ENCODE data around the gene RAN. TPM values are rescaled to one million over a fixed set of nuclear protein-coding genes. Genes with fewer than 3 reads are reported as not detected.

RAN gene
- total and polyA plus RNA-seq, 9 of the 15 experiments (the other 6 are each of a cell fraction or from before 2014, with no cell fraction given), result 1,687 to 3,820 (median 2,300) TPM

- TF ChIP-seq, protein P1, sequence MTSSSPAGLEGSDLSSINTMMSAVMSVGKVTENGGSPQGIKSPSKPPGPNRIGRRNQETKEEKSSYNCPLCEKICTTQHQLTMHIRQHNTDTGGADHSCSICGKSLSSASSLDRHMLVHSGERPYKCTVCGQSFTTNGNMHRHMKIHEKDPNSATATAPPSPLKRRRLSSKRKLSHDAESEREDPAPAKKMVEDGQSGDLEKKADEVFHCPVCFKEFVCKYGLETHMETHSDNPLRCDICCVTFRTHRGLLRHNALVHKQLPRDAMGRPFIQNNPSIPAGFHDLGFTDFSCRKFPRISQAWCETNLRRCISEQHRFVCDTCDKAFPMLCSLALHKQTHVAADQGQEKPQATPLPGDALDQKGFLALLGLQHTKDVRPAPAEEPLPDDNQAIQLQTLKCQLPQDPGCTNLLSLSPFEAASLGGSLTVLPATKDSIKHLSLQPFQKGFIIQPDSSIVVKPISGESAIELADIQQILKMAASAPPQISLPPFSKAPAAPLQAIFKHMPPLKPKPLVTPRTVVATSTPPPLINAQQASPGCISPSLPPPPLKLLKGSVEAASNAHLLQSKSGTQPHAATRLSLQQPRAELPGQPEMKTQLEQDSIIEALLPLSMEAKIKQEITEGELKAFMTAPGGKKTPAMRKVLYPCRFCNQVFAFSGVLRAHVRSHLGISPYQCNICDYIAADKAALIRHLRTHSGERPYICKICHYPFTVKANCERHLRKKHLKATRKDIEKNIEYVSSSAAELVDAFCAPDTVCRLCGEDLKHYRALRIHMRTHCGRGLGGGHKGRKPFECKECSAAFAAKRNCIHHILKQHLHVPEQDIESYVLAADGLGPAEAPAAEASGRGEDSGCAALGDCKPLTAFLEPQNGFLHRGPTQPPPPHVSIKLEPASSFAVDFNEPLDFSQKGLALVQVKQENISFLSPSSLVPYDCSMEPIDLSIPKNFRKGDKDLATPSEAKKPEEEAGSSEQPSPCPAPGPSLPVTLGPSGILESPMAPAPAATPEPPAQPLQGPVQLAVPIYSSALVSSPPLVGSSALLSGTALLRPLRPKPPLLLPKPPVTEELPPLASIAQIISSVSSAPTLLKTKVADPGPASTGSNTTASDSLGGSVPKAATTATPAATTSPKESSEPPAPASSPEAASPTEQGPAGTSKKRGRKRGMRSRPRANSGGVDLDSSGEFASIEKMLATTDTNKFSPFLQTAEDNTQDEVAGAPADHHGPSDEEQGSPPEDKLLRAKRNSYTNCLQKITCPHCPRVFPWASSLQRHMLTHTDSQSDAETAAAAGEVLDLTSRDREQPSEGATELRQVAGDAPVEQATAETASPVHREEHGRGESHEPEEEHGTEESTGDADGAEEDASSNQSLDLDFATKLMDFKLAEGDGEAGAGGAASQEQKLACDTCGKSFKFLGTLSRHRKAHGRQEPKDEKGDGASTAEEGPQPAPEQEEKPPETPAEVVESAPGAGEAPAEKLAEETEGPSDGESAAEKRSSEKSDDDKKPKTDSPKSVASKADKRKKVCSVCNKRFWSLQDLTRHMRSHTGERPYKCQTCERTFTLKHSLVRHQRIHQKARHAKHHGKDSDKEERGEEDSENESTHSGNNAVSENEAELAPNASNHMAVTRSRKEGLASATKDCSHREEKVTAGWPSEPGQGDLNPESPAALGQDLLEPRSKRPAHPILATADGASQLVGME (CRISPR knock-in tag; IDR thresholded peaks at IDR 0.05), result no peak
- TF ChIP-seq, protein P2, sequence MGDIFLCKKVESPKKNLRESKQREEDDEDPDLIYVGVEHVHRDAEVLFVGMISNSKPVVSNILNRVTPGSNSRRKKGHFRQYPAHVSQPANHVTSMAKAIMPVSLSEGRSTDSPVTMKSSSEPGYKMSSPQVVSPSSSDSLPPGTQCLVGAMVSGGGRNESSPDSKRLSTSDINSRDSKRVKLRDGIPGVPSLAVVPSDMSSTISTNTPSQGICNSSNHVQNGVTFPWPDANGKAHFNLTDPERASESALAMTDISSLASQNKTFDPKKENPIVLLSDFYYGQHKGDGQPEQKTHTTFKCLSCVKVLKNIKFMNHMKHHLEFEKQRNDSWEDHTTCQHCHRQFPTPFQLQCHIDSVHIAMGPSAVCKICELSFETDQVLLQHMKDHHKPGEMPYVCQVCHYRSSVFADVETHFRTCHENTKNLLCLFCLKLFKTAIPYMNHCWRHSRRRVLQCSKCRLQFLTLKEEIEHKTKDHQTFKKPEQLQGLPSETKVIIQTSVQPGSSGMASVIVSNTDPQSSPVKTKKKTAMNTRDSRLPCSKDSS (IDR thresholded peaks at IDR 0.05; ENCODE audit: low read depth, partially characterized antibody), result no peak
- TF ChIP-seq DIDO1 (tag; IDR thresholded peaks at IDR 0.05; ENCODE audit: low read depth), result peak; percentile 54; the same call in 1 of the 2 replicates
- no peak for TF ChIP-seq TCF7L2 (IDR thresholded peaks at IDR 0.05; ENCODE audit: low read depth, low read length)
- TF ChIP-seq, protein P3, sequence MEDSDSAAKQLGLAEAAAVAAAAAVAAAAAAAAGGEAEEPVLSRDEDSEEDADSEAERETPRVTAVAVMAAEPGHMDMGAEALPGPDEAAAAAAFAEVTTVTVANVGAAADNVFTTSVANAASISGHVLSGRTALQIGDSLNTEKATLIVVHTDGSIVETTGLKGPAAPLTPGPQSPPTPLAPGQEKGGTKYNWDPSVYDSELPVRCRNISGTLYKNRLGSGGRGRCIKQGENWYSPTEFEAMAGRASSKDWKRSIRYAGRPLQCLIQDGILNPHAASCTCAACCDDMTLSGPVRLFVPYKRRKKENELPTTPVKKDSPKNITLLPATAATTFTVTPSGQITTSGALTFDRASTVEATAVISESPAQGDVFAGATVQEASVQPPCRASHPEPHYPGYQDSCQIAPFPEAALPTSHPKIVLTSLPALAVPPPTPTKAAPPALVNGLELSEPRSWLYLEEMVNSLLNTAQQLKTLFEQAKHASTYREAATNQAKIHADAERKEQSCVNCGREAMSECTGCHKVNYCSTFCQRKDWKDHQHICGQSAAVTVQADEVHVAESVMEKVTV (CRISPR knock-in tag; IDR thresholded peaks at IDR 0.05), result 0 out of 2 replicates have a peak, but pooled peaks have one; percentile 14
- TF ChIP-seq, protein P4, sequence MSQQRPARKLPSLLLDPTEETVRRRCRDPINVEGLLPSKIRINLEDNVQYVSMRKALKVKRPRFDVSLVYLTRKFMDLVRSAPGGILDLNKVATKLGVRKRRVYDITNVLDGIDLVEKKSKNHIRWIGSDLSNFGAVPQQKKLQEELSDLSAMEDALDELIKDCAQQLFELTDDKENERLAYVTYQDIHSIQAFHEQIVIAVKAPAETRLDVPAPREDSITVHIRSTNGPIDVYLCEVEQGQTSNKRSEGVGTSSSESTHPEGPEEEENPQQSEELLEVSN (IDR thresholded peaks at IDR 0.05; ENCODE audit: borderline replicate concordance in 1 of 2, extremely low read depth in 1 of 2, insufficient read depth in 1 of 2, insufficient read length in 1 of 2, low read depth in 1 of 2, low read length in 1 of 2, poor library complexity in 1 of 2, severe bottlenecking in 1 of 2), result peak; percentile 59 to 71
- TF ChIP-seq HDAC3 (IDR thresholded peaks at IDR 0.05; ENCODE audit: borderline replicate concordance, partially characterized antibody), result peak; percentile 26
- TF ChIP-seq, protein P5, sequence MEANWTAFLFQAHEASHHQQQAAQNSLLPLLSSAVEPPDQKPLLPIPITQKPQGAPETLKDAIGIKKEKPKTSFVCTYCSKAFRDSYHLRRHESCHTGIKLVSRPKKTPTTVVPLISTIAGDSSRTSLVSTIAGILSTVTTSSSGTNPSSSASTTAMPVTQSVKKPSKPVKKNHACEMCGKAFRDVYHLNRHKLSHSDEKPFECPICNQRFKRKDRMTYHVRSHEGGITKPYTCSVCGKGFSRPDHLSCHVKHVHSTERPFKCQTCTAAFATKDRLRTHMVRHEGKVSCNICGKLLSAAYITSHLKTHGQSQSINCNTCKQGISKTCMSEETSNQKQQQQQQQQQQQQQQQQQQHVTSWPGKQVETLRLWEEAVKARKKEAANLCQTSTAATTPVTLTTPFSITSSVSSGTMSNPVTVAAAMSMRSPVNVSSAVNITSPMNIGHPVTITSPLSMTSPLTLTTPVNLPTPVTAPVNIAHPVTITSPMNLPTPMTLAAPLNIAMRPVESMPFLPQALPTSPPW (CRISPR knock-in tag; IDR thresholded peaks at IDR 0.05), result peak; percentile 84
- peak; percentile 68 to 85; a peak in 3 of 4 replicates for TF ChIP-seq RCOR1 (IDR thresholded peaks at IDR 0.05; ENCODE audit: borderline replicate concordance in 1 of 2, low read depth in 2 of 2, low read length in 2 of 2)
- peak; percentile 75 for TF ChIP-seq ZFX (CRISPR knock-in tag; IDR thresholded peaks at IDR 0.05)
- TF ChIP-seq FOXM1 (IDR thresholded peaks at IDR 0.05; ENCODE audit: low read depth), result no peak
- no peak for TF ChIP-seq FOXM1 (CRISPR knock-in tag; IDR thresholded peaks at IDR 0.05; ENCODE audit: low read depth)
- TF ChIP-seq MTA2 (IDR thresholded peaks at IDR 0.05; ENCODE audit: low read depth), result 0 out of 2 replicates have a peak, but pooled peaks have one; percentile 9
- TF ChIP-seq LEF1 (IDR thresholded peaks at IDR 0.05), result peak; percentile 62; the same call in 1 of the 2 replicates
Observed at GRCh38 chr12:130838951-130839769, 32.7 kb upstream of the RAN start, which contains the start of gene STX2 (continued).

All from K562 (cell line).